Measurements from ENCODE around the gene ELMO2.

ELMO2 gene

GRCh38 chr20:46328200-46328882, 78.1 kb downstream of the ELMO2 start:
- Histone ChIP-seq H3K4me3 (ENCODE audit: low read length) (no peak overlapping the region), H3K36me3 (ENCODE audit: control insufficient read depth, insufficient read depth, low read length) (no peaks in the 10 kb centered on the region), H3K27ac (ENCODE audit: low read depth, low read length) (no peak overlapping the region), H3K4me1 (ENCODE audit: control insufficient read depth, insufficient read depth, low read length) (no peaks in the 10 kb centered on the region), H3K9ac (ENCODE audit: low read length) (no peak overlapping the region), H3K27me3 (ENCODE audit: control insufficient read depth, insufficient read depth, low read length) (peaks cover 3% of the 10 kb centered on the region)

GRCh38 chr20:46327557-46327956, 78.9 kb downstream of the ELMO2 start:
- no peaks in the 10 kb centered on the region for H3K4me1 ChIP-seq (ENCODE audit: control insufficient read depth, insufficient read depth, low read length)
- H3K9ac ChIP-seq (ENCODE audit: low read length) = no peak overlapping the region
- no peak overlapping the region for H3K27ac ChIP-seq (ENCODE audit: low read depth, low read length)
- no peaks in the 10 kb centered on the region for H3K36me3 ChIP-seq (ENCODE audit: control insufficient read depth, insufficient read depth, low read length)
- no peak overlapping the region for H3K4me3 ChIP-seq (ENCODE audit: low read length)
- peaks cover 3% of the 10 kb centered on the region for H3K27me3 ChIP-seq (ENCODE audit: control insufficient read depth, insufficient read depth, low read length)

GRCh38 chr20:46325789-46326188, 80.6 kb downstream of the ELMO2 start:
- Histone ChIP-seq H3K27ac (ENCODE audit: low read depth, low read length) (no peak overlapping the region), H3K4me3 (ENCODE audit: low read length) (no peak overlapping the region), H3K4me1 (ENCODE audit: control insufficient read depth, insufficient read depth, low read length) (no peaks in the 10 kb centered on the region), H3K36me3 (ENCODE audit: control insufficient read depth, insufficient read depth, low read length) (no peaks in the 10 kb centered on the region), H3K27me3 (ENCODE audit: control insufficient read depth, insufficient read depth, low read length) (no peaks in the 10 kb centered on the region), H3K9ac (ENCODE audit: low read length) (no peak overlapping the region)

- H3K27me3 ChIP-seq (ENCODE audit: control insufficient read depth, insufficient read depth, low read length) = no peaks in the 10 kb centered on the region
- no peaks in the 10 kb centered on the region for H3K36me3 ChIP-seq (ENCODE audit: control insufficient read depth, insufficient read depth, low read length)
- no peak overlapping the region for H3K9ac ChIP-seq (ENCODE audit: low read length)
- H3K27ac ChIP-seq (ENCODE audit: low read depth, low read length) = no peak overlapping the region
- no peaks in the 10 kb centered on the region for H3K4me1 ChIP-seq (ENCODE audit: control insufficient read depth, insufficient read depth, low read length)
- no peak overlapping the region for H3K4me3 ChIP-seq (ENCODE audit: low read length)
These were observed 81.3 kb downstream of the ELMO2 start for GRCh38 chr20:46324960-46325703.

GRCh38 chr20:46324379-46324778, 82.0 kb downstream of the ELMO2 start:
- Histone ChIP-seq H3K36me3 (ENCODE audit: control insufficient read depth, insufficient read depth, low read length) (no peaks in the 10 kb centered on the region), H3K27me3 (ENCODE audit: control insufficient read depth, insufficient read depth, low read length) (no peaks in the 10 kb centered on the region), H3K4me1 (ENCODE audit: control insufficient read depth, insufficient read depth, low read length) (no peaks in the 10 kb centered on the region), H3K4me3 (ENCODE audit: low read length) (no peak overlapping the region), H3K27ac (ENCODE audit: low read depth, low read length) (no peak overlapping the region), H3K9ac (ENCODE audit: low read length) (no peak overlapping the region)

- H3K27ac ChIP-seq (ENCODE audit: low read depth, low read length) = no peak overlapping the region
- no peaks in the 10 kb centered on the region for H3K4me1 ChIP-seq (ENCODE audit: control insufficient read depth, insufficient read depth, low read length)
- H3K4me3 ChIP-seq (ENCODE audit: low read length) = no peak overlapping the region
- no peaks in the 10 kb centered on the region for H3K27me3 ChIP-seq (ENCODE audit: control insufficient read depth, insufficient read depth, low read length)
- no peaks in the 10 kb centered on the region for H3K36me3 ChIP-seq (ENCODE audit: control insufficient read depth, insufficient read depth, low read length)
- no peak overlapping the region for H3K9ac ChIP-seq (ENCODE audit: low read length)
These were observed 82.9 kb downstream of the ELMO2 start for GRCh38 chr20:46323557-46323956.

- H3K4me1 ChIP-seq (ENCODE audit: control insufficient read depth, insufficient read depth, low read length) = no peaks in the 10 kb centered on the region
- no peak overlapping the region for H3K4me3 ChIP-seq (ENCODE audit: low read length)
- no peaks in the 10 kb centered on the region for H3K36me3 ChIP-seq (ENCODE audit: control insufficient read depth, insufficient read depth, low read length)
- H3K9ac ChIP-seq (ENCODE audit: low read length) = no peak overlapping the region
- peaks cover 2% of the 10 kb centered on the region for H3K27me3 ChIP-seq (ENCODE audit: control insufficient read depth, insufficient read depth, low read length)
- H3K27ac ChIP-seq (ENCODE audit: low read depth, low read length) = no peak overlapping the region
These were observed 83.8 kb downstream of the ELMO2 start for GRCh38 chr20:46322641-46323040.

GRCh38 chr20:46317685-46318177, 88.7 kb downstream of the ELMO2 start:
- Histone ChIP-seq H3K27me3 (ENCODE audit: control insufficient read depth, insufficient read depth, low read length) (peaks cover 22% of the 10 kb centered on the region), H3K27ac (ENCODE audit: low read depth, low read length) (no peak overlapping the region), H3K4me1 (ENCODE audit: control insufficient read depth, insufficient read depth, low read length) (no peaks in the 10 kb centered on the region), H3K4me3 (ENCODE audit: low read length) (no peak overlapping the region), H3K36me3 (ENCODE audit: control insufficient read depth, insufficient read depth, low read length) (no peaks in the 10 kb centered on the region), H3K9ac (ENCODE audit: low read length) (no peak overlapping the region)

GRCh38 chr20:46316984-46317684, 89.3 kb downstream of the ELMO2 start:
- H3K4me1 ChIP-seq (ENCODE audit: control insufficient read depth, insufficient read depth, low read length) = no peaks in the 10 kb centered on the region
- H3K36me3 ChIP-seq (ENCODE audit: control insufficient read depth, insufficient read depth, low read length) = no peaks in the 10 kb centered on the region
- no peak overlapping the region for H3K27ac ChIP-seq (ENCODE audit: low read depth, low read length)
- peaks cover 27% of the 10 kb centered on the region for H3K27me3 ChIP-seq (ENCODE audit: control insufficient read depth, insufficient read depth, low read length)
- no peak overlapping the region for H3K9ac ChIP-seq (ENCODE audit: low read length)
- no peak overlapping the region for H3K4me3 ChIP-seq (ENCODE audit: low read length)
